GM12891 (cell line): Measurements from ENCODE around the gene RPL5.

Experiments
- PAX5 ChIP-seq: IDR thresholded peaks from 2 replicates; pipeline ENCODE4 v1.6.1; 2011; ENCODE audit warnings: low read length, moderate library complexity, mild to moderate bottlenecking; ENCODE audit not compliant: insufficient read depth, severe bottlenecking
- POLR2A ChIP-seq: IDR thresholded peaks from 2 replicates; pipeline ENCODE4 v1.6.1; 2011; ENCODE audit warnings: low read depth, low read length, control low read depth
- POLR2AphosphoS5 ChIP-seq: IDR thresholded peaks from 2 replicates; pipeline ENCODE4 v1.6.1; 2011; ENCODE audit warnings: low read depth, low read length, control low read depth
- POU2F2 ChIP-seq: IDR thresholded peaks from 2 replicates; pipeline ENCODE4 v1.6.1; 2011; ENCODE audit warnings: low read depth, mild to moderate bottlenecking, control low read depth, low read length, moderate library complexity
- TAF1 ChIP-seq: IDR thresholded peaks from 2 replicates; pipeline ENCODE4 v1.6.1; 2011; ENCODE audit warnings: low read depth, low read length, control low read depth

DNA sequence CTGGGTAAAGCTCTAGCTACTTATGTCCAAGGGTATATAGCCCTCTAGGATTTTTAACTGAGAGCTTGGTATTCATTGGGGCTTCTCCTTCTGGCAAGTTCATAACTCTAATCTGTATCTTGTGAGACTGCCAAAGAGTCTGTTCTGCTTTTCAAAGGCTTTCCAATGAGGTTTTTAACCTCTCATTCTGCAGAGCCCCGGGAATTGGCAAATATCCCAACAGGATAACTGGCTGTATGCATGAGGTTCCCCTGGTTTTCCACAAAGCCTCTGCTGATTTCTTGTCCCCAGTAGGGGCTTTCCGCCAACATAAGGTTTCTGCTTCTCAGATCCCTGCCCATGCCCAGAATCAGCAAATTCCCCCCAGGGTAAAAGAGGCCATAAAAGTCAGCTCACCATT is 40.9 kb downstream of the RPL5 start:
- TF ChIP-seq POLR2AphosphoS5 = no peak
- no peak for TF ChIP-seq POU2F2
- no peak for TF ChIP-seq POLR2A
- TF ChIP-seq TAF1 = no peak
- TF ChIP-seq PAX5 = no peak
